Esophagus squamous epithelium (tissue), 5 donors: Measurements from ENCODE around the gene KCNJ10. TPM values are rescaled to one million over a fixed set of nuclear protein-coding genes. Genes with fewer than 3 reads are reported as not detected.

Experiments used
- DNase-seq: peaks from one replicate; lab custom pipeline; 2025; lab: John Stamatoyannopoulos, UW
- H3K27ac ChIP-seq, 4 donors: fragments of 200-600 bp; sonication (generic); one replicate each; pipeline ENCODE4 v1.5.1; 2016 to 2019; ENCODE audit warnings: mild to moderate bottlenecking in 1 of 4
- H3K27me3 ChIP-seq, 4 donors: fragments of 200-600 bp; sonication (generic); 1 replicate in 3 of 4; 2 replicates in 1 of 4; pipeline versions ENCODE4 v1.5.1 to v1.6.0; 2017 to 2021; ENCODE audit warnings: antibody characterized with exemption in 1 of 4
- H3K36me3 ChIP-seq, 3 donors: fragments of 200-600 bp; sonication (generic); one replicate each; pipeline ENCODE4 v1.5.1; 2016 to 2019
- H3K4me1 ChIP-seq, 3 donors: fragments of 200-600 bp; sonication (generic); one replicate each; pipeline ENCODE4 v1.5.1; 2017 to 2019
- H3K4me3 ChIP-seq, 4 donors: fragments of 200-600 bp; sonication (generic); 1 replicate in 3 of 4; 2 replicates in 1 of 4; pipeline ENCODE4 v1.5.1; 2016 to 2019; ENCODE audit warnings: mild to moderate bottlenecking in 2 of 4, moderate library complexity in 1 of 4
- H3K9me3 ChIP-seq, 3 donors: fragments of 200-600 bp; sonication (generic); one replicate each; pipeline ENCODE4 v1.5.1; 2016 to 2019
- CTCF ChIP-seq, 6 experiments: fragments of 450-650 bp in 4 of 6; fragments of 200-600 bp in 2 of 6; sonication (generic) in 2 of 6; IDR thresholded peaks; one replicate each; pipeline ENCODE4 v1.5.1; 2016 to 2019; ENCODE audit warnings: antibody characterized with exemption in 6 of 6, mild to moderate bottlenecking in 4 of 6, moderate library complexity in 4 of 6
- POLR2A ChIP-seq, 4 donors: fragments of 450-650 bp; IDR thresholded peaks; one replicate each; pipeline ENCODE4 v1.6.1; 2017; ENCODE audit warnings: antibody characterized with exemption in 4 of 4, mild to moderate bottlenecking in 4 of 4, moderate library complexity in 3 of 4
- WGBS, 2 donors: methylation state at CpG; one replicate each; pipeline ENCODE4 v1.1.5; 2018; 5-methylcytosine and 5-hydroxymethylcytosine counted together
- intact Hi-C: fragments of 100-400 bp; cut with DNase I; formaldehyde crosslinking; loops from one replicate; pipeline ENCODE4 v1.15.0; 2022
- total RNA-seq, 4 donors: library from RNA; depleted of rRNA; stranded (reverse); fragments of >200 nt; gene quantifications; one replicate each; pipeline ENCODE4 v1.1.0, GENCODE V29; 2016
- donor health status: DM: yes; HTN: yes; CAD: no.

Gene KCNJ10
- total RNA-seq, 4 donors from 2014 or later: 0.59 TPM; not detected in 3

- Histone ChIP-seq H3K27ac (no peak overlapping the region), H3K36me3 (no peaks in the 10 kb centered on the region), H3K27me3 (peaks cover 0 to 6% (median 0%) of the 10 kb centered on the region in 4 donors), H3K9me3 (no peaks in the 10 kb centered on the region), H3K4me1 (no peaks in the 10 kb centered on the region), H3K4me3 (no peak overlapping the region)
- WGBS, 2 donors: 81 to 94% methylated on average over 3 to 4 of the region's 8 CpGs
- TF ChIP-seq POLR2A (IDR thresholded peaks at IDR 0.05) (no peak), CTCF (IDR thresholded peaks at IDR 0.05) (no peak)
- no peak for DNase-seq
- intact Hi-C loops: no loop called here
Measured at GRCh38 chr1:159972443-159973205, 97.3 kb downstream of the KCNJ10 start.

- Histone ChIP-seq H3K27me3 (peaks cover 0 to 6% (median 0%) of the 10 kb centered on the region in 4 donors), H3K9me3 (no peaks in the 10 kb centered on the region), H3K4me3 (no peak overlapping the region), H3K4me1 (no peaks in the 10 kb centered on the region), H3K27ac (no peak overlapping the region), H3K36me3 (no peaks in the 10 kb centered on the region)
- DNase-seq: no peak
- TF ChIP-seq POLR2A (IDR thresholded peaks at IDR 0.05) (no peak), CTCF (IDR thresholded peaks at IDR 0.05) (no peak)
- 73 to 76% methylated on average over 7 to 8 of the region's 9 CpGs for WGBS, 2 donors
- intact Hi-C loops: no loop called here
Measured at GRCh38 chr1:159970932-159971342, 99.0 kb downstream of the KCNJ10 start.

- intact Hi-C loops: no loop called here
- TF ChIP-seq CTCF (IDR thresholded peaks at IDR 0.05) (no peak), POLR2A (IDR thresholded peaks at IDR 0.05) (no peak)
- no peaks in the 10 kb centered on the region for H3K36me3 ChIP-seq
- H3K9me3 ChIP-seq: no peaks in the 10 kb centered on the region
- no peak for DNase-seq
- peaks cover 0 to 12% (median 0%) of the 10 kb centered on the region in 3 donors for H3K4me1 ChIP-seq
- WGBS, 2 donors: 82 to 89% methylated on average over 3 of the region's 3 CpGs
- H3K4me3 ChIP-seq: no peak overlapping the region
- H3K27me3 ChIP-seq: peaks cover 0 to 6% (median 0%) of the 10 kb centered on the region in 4 donors
- no peak overlapping the region for H3K27ac ChIP-seq
Measured at GRCh38 chr1:159968901-159969300, 101.1 kb downstream of the KCNJ10 start.

GRCh38 chr1:159965263-159965662, 104.7 kb downstream of the KCNJ10 start:
- Histone ChIP-seq H3K9me3 (no peaks in the 10 kb centered on the region), H3K4me1 (peaks cover 3 to 42% (median 3%) of the 10 kb centered on the region in 3 donors), H3K27me3 (peaks cover 0 to 6% (median 0%) of the 10 kb centered on the region in 4 donors), H3K4me3 (no peak overlapping the region), H3K36me3 (no peaks in the 10 kb centered on the region), H3K27ac (no peak overlapping the region)
- intact Hi-C loops: no loop called here
- no peak for DNase-seq
- 86 to 88% methylated on average over 2 of the region's 2 CpGs for WGBS, 2 donors
- TF ChIP-seq POLR2A (IDR thresholded peaks at IDR 0.05): no peak
- TF ChIP-seq CTCF (IDR thresholded peaks at IDR 0.05): no peak

- peaks cover 3 to 52% (median 4%) of the 10 kb centered on the region in 3 donors for H3K4me1 ChIP-seq
- TF ChIP-seq POLR2A (IDR thresholded peaks at IDR 0.05) (no peak), CTCF (IDR thresholded peaks at IDR 0.05) (no peak)
- H3K4me3 ChIP-seq: no peak overlapping the region
- intact Hi-C loops: no loop called here
- no peak overlapping the region for H3K27ac ChIP-seq
- no peaks in the 10 kb centered on the region for H3K36me3 ChIP-seq
- H3K9me3 ChIP-seq: no peaks in the 10 kb centered on the region
- no peaks in the 10 kb centered on the region for H3K27me3 ChIP-seq
- 20 to 57% methylated on average over 1 to 2 of the region's 3 CpGs for WGBS, 2 donors
- no peak for DNase-seq
Measured at GRCh38 chr1:159964144-159964543, 105.8 kb downstream of the KCNJ10 start.
